Measurements from ENCODE around the gene KRT5.

The KRT5 gene

DNA sequence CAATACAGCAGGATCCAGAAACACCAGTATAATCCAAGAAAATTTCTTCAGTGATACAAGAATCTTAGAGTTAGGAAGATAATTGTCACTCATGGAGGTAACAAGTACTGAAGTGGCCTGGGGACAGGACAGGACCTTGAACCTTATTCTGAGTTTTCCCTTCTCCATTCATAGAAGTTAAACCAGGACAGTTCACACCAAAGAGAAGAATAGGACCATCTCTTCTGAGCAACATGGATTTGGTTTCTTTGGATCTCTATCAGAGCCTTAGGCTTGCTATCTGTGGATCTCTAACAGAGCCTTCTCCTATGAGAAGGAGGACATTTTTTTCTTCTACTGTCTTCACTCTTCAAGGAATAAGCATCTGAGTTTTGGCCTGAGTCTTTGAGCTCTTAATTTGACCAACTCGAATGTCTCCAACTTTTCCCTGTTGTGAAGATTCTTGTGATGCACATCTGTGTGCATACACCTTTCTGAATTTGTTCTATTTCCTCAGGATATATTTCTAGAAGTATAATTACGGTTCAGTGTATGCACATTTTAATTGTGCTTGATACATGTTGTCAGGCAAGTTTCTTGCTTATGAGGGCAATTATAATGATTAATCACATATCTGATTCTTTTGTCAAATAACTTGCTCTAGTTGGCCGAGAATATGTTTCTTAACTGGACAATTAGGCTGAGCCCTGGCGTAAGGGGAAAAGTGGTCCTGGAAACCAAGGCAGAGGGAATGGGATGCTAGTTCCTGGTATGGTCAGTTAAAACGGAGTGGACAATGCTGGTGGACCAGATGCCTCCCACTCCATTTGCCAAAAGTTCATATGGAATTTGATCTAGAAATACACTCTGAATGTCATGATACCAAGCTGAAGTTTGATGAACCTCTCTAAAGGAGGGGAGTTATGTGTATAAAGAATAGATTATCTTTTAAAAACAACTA is 33.8 kb downstream of the KRT5 start:
- no peak for ATAC-seq
- TF ChIP-seq ZNF70 (CRISPR knock-in tag; IDR thresholded peaks at IDR 0.05) (no peak), ISL1 (CRISPR knock-in tag; IDR thresholded peaks at IDR 0.05) (no peak), SNAI2 (CRISPR knock-in tag; IDR thresholded peaks at IDR 0.05) (no peak), ZFP30 (CRISPR knock-in tag; IDR thresholded peaks at IDR 0.05) (no peak), ZFP3 (CRISPR knock-in tag; IDR thresholded peaks at IDR 0.05) (no peak), ZNF8 (CRISPR knock-in tag; IDR thresholded peaks at IDR 0.05) (no peak), TCF4 (CRISPR knock-in tag; IDR thresholded peaks at IDR 0.05; ENCODE audit: borderline replicate concordance) (no peak), PPARA (CRISPR knock-in tag; IDR thresholded peaks at IDR 0.05; ENCODE audit: borderline replicate concordance) (no peak), ESRRG (CRISPR knock-in tag; IDR thresholded peaks at IDR 0.05) (no peak), TOX (CRISPR knock-in tag; IDR thresholded peaks at IDR 0.05; ENCODE audit: borderline replicate concordance) (no peak), BACH2 (CRISPR knock-in tag; IDR thresholded peaks at IDR 0.05; ENCODE audit: borderline replicate concordance) (no peak), OSR1 (CRISPR knock-in tag; IDR thresholded peaks at IDR 0.05) (no peak)
- TF ChIP-seq, protein P1, sequence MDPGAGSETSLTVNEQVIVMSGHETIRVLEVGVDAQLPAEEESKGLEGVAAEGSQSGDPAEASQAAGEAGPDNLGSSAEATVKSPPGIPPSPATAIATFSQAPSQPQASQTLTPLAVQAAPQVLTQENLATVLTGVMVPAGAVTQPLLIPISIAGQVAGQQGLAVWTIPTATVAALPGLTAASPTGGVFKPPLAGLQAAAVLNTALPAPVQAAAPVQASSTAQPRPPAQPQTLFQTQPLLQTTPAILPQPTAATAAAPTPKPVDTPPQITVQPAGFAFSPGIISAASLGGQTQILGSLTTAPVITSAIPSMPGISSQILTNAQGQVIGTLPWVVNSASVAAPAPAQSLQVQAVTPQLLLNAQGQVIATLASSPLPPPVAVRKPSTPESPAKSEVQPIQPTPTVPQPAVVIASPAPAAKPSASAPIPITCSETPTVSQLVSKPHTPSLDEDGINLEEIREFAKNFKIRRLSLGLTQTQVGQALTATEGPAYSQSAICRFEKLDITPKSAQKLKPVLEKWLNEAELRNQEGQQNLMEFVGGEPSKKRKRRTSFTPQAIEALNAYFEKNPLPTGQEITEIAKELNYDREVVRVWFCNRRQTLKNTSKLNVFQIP (CRISPR knock-in tag; IDR thresholded peaks at IDR 0.05; ENCODE audit: borderline replicate concordance, low read depth), result no peak
- TF ChIP-seq, protein P2, sequence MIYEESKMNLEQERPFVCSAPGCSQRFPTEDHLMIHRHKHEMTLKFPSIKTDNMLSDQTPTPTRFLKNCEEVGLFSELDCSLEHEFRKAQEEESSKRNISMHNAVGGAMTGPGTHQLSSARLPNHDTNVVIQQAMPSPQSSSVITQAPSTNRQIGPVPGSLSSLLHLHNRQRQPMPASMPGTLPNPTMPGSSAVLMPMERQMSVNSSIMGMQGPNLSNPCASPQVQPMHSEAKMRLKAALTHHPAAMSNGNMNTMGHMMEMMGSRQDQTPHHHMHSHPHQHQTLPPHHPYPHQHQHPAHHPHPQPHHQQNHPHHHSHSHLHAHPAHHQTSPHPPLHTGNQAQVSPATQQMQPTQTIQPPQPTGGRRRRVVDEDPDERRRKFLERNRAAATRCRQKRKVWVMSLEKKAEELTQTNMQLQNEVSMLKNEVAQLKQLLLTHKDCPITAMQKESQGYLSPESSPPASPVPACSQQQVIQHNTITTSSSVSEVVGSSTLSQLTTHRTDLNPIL (CRISPR knock-in tag; IDR thresholded peaks at IDR 0.05; ENCODE audit: low read depth), result no peak
- TF ChIP-seq, protein P3, sequence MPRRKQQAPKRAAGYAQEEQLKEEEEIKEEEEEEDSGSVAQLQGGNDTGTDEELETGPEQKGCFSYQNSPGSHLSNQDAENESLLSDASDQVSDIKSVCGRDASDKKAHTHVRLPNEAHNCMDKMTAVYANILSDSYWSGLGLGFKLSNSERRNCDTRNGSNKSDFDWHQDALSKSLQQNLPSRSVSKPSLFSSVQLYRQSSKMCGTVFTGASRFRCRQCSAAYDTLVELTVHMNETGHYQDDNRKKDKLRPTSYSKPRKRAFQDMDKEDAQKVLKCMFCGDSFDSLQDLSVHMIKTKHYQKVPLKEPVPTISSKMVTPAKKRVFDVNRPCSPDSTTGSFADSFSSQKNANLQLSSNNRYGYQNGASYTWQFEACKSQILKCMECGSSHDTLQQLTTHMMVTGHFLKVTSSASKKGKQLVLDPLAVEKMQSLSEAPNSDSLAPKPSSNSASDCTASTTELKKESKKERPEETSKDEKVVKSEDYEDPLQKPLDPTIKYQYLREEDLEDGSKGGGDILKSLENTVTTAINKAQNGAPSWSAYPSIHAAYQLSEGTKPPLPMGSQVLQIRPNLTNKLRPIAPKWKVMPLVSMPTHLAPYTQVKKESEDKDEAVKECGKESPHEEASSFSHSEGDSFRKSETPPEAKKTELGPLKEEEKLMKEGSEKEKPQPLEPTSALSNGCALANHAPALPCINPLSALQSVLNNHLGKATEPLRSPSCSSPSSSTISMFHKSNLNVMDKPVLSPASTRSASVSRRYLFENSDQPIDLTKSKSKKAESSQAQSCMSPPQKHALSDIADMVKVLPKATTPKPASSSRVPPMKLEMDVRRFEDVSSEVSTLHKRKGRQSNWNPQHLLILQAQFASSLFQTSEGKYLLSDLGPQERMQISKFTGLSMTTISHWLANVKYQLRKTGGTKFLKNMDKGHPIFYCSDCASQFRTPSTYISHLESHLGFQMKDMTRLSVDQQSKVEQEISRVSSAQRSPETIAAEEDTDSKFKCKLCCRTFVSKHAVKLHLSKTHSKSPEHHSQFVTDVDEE (CRISPR knock-in tag; IDR thresholded peaks at IDR 0.05), result no peak
- TF ChIP-seq, protein P4, sequence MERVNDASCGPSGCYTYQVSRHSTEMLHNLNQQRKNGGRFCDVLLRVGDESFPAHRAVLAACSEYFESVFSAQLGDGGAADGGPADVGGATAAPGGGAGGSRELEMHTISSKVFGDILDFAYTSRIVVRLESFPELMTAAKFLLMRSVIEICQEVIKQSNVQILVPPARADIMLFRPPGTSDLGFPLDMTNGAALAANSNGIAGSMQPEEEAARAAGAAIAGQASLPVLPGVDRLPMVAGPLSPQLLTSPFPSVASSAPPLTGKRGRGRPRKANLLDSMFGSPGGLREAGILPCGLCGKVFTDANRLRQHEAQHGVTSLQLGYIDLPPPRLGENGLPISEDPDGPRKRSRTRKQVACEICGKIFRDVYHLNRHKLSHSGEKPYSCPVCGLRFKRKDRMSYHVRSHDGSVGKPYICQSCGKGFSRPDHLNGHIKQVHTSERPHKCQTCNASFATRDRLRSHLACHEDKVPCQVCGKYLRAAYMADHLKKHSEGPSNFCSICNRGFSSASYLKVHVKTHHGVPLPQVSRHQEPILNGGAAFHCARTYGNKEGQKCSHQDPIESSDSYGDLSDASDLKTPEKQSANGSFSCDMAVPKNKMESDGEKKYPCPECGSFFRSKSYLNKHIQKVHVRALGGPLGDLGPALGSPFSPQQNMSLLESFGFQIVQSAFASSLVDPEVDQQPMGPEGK (CRISPR knock-in tag; IDR thresholded peaks at IDR 0.05; ENCODE audit: borderline replicate concordance), result no peak

DNA sequence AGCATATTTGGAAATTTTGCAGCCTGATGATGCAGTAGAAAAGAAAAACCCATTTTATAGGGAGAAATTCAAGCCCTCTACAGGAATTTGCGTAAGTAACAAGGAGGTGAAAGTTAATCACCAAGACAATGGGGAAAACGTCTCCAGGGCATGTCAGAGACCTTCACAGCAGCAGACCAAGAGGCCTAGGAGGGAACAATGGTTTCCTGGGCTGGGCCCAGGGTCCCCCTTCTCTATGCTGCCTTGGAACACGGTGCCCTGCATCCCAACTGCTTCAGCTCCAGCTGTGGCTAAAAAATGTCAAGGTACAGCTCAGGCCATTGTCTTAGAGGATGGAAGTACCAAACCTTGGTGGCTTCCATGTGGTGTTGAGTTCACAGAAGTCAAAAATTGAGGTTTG is 40.1 kb downstream of the KRT5 start:
- TF ChIP-seq ESRRG (CRISPR knock-in tag; IDR thresholded peaks at IDR 0.05) (no peak), BACH2 (CRISPR knock-in tag; IDR thresholded peaks at IDR 0.05; ENCODE audit: borderline replicate concordance) (no peak), ZNF8 (CRISPR knock-in tag; IDR thresholded peaks at IDR 0.05) (no peak), ZFP30 (CRISPR knock-in tag; IDR thresholded peaks at IDR 0.05) (no peak), ZC3H10 (CRISPR knock-in tag; IDR thresholded peaks at IDR 0.05) (no peak), ZNF70 (CRISPR knock-in tag; IDR thresholded peaks at IDR 0.05) (no peak)
- TF ChIP-seq, protein P3 (CRISPR knock-in tag; IDR thresholded peaks at IDR 0.05), result no peak
- TF ChIP-seq, protein P1 (CRISPR knock-in tag; IDR thresholded peaks at IDR 0.05; ENCODE audit: borderline replicate concordance, low read depth), result no peak
- ATAC-seq, result no peak

All from SK-N-SH treated with all-trans-retinoic acid at 6 μM for 48 hours (cell line).